Keratinocyte (primary cell): ENCODE measurements around the gene BEGAIN. TPM values are rescaled to one million over a fixed set of nuclear protein-coding genes. Genes with fewer than 3 reads are reported as not detected.
A peak's percentile ranks its signal among the peaks of the same experiment; 100 is the strongest.

Experiments
- DNase-seq: peaks from one replicate; pipeline ENCODE4 v3.0.0-alpha.2; 2011; ENCODE audit warnings: low read depth, missing footprints, low spot score
- FAIRE-seq: peaks from 2 replicates; lab custom pipeline; 2011; peaks lifted over from hg19 to GRCh38; lab: Jason Lieb, UNC
- H2AFZ ChIP-seq: 2 replicates; pipeline ENCODE4 v1.6.0; 2012; ENCODE audit warnings: low read length, control low read depth, inconsistent platforms; ENCODE audit not compliant: control insufficient read depth
- H3K27ac ChIP-seq: 2 replicates; pipeline ENCODE4 v1.5.1; 2011; ENCODE audit warnings: low read length; ENCODE audit not compliant: control insufficient read depth, insufficient read depth
- H3K27me3 ChIP-seq: 3 replicates; pipeline ENCODE4 v1.6.0; 2011; ENCODE audit warnings: low read length; ENCODE audit not compliant: control insufficient read depth, insufficient read depth; ENCODE audit errors: extremely low read depth
- H3K36me3 ChIP-seq, 2 experiments: 2 replicates in 1 of 2; 3 replicates in 1 of 2; pipeline ENCODE4 v1.5.1; 2011; ENCODE audit warnings: low read length in 2 of 2, mild to moderate bottlenecking in 1 of 2; ENCODE audit not compliant: control insufficient read depth in 2 of 2, insufficient read depth in 2 of 2; ENCODE audit errors: extremely low read depth in 1 of 2
- H3K4me1 ChIP-seq: 3 replicates; pipeline ENCODE4 v1.5.1; 2011; ENCODE audit warnings: low read length; ENCODE audit not compliant: control insufficient read depth, insufficient read depth; ENCODE audit errors: extremely low read depth
- H3K4me2 ChIP-seq: 3 replicates; pipeline ENCODE4 v1.6.0; 2011; ENCODE audit warnings: low read depth, low read length; ENCODE audit not compliant: control insufficient read depth, insufficient read depth; ENCODE audit errors: extremely low read depth
- H3K4me3 ChIP-seq, 3 experiments: fragments of 200-600 bp in 1 of 3; sonication (generic) in 1 of 3; 2 replicates in 2 of 3; 3 replicates in 1 of 3; pipeline ENCODE4 v1.5.1; 2011 to 2016; ENCODE audit warnings: low read length in 3 of 3, mild to moderate bottlenecking in 3 of 3, control low read depth in 2 of 3, inconsistent platforms in 1 of 3, low read depth in 1 of 3, mixed read lengths in 1 of 3, mixed run types in 1 of 3, moderate library complexity in 1 of 3; ENCODE audit not compliant: control insufficient read depth in 2 of 3, insufficient read depth in 2 of 3; ENCODE audit errors: extremely low read depth in 1 of 3
- H3K79me2 ChIP-seq: 2 replicates; pipeline ENCODE4 v1.6.0; 2012; ENCODE audit warnings: low read length; ENCODE audit not compliant: control insufficient read depth, insufficient read depth
- H3K9ac ChIP-seq: 3 replicates; pipeline ENCODE4 v1.6.0; 2011; ENCODE audit warnings: low read length; ENCODE audit not compliant: control insufficient read depth, insufficient read depth; ENCODE audit errors: extremely low read depth
- H3K9me1 ChIP-seq: 3 replicates; pipeline ENCODE4 v1.6.0; 2011; ENCODE audit warnings: low read length; ENCODE audit not compliant: control insufficient read depth, insufficient read depth; ENCODE audit errors: extremely low read depth
- H3K9me3 ChIP-seq: 2 replicates; pipeline ENCODE4 v1.5.1; 2012; ENCODE audit warnings: low read depth, low read length; ENCODE audit not compliant: control insufficient read depth
- H4K20me1 ChIP-seq: 3 replicates; pipeline ENCODE4 v1.6.0; 2011; ENCODE audit warnings: low read length; ENCODE audit not compliant: control insufficient read depth, insufficient read depth; ENCODE audit errors: extremely low read depth
- CTCF ChIP-seq, 3 experiments: IDR thresholded peaks in 1 of 3; conservative IDR thresholded peaks in 1 of 3; optimal IDR thresholded peaks in 1 of 3; 2 replicates in 2 of 3; 3 replicates in 1 of 3; pipeline versions ENCODE3 to v1.5.1; 2011; ENCODE audit warnings: low read length in 3 of 3, mild to moderate bottlenecking in 3 of 3, moderate library complexity in 2 of 3, control low read depth in 1 of 3, inconsistent platforms in 1 of 3; ENCODE audit not compliant: insufficient read depth in 2 of 3; ENCODE audit errors: extremely low read depth in 1 of 3
- EZH2 ChIP-seq: IDR thresholded peaks from one replicate; pipeline ENCODE4 v1.6.1; 2012; ENCODE audit warnings: inconsistent platforms, mild to moderate bottlenecking, low read length, moderate library complexity
- dilution Hi-C: fragments of 300-500 bp; cut with MboI; formaldehyde crosslinking; loops from one replicate; pipeline ENCODE4 v1.7.0; 2020; ENCODE audit warnings: low sequenced_read_pairs; ENCODE audit not compliant: extremely low pct_ligation_motif_present
- polyA plus RNA-seq, 5 experiments: library from polyadenylated mRNA; depleted of rRNA in 3 of 5; stranded (reverse) in 3 of 5; stranded (forward) in 1 of 5; unstranded in 1 of 5; fragments of >200 nt; gene quantifications; 1 replicate in 1 of 5; 2 replicates in 3 of 5; 3 replicates in 1 of 5; pipeline versions ENCODE4 v1.2.1 to v1.2.3, GENCODE V29; 2011 to 2012; ENCODE audit warnings: missing spikeins in 2 of 5, low read depth in 1 of 5, low replicate concordance in 1 of 5

Gene BEGAIN
- polyA plus RNA-seq, 1 donor (not counting 4 experiments of a cell fraction or from before 2014, with no cell fraction given): 0.25 TPM

GRCh38 chr14:100588671-100589070 is 1.5 kb upstream of the BEGAIN start:
- Histone ChIP-seq H3K4me1 (no peaks in the 10 kb centered on the region), H3K79me2 (no peaks in the 10 kb centered on the region), H3K27ac (no peak overlapping the region), H2AFZ (no peak overlapping the region), H3K9me1 (no peaks in the 10 kb centered on the region), H3K4me3 (no peak overlapping the region), H3K36me3 (no peaks in the 10 kb centered on the region), H4K20me1 (no peaks in the 10 kb centered on the region), H3K4me2 (no peak overlapping the region), H3K27me3 (peaks cover 29% of the 10 kb centered on the region), H3K9ac (no peak overlapping the region), H3K9me3 (no peaks in the 10 kb centered on the region)
- TF ChIP-seq EZH2: no peak
- no peak for TF ChIP-seq CTCF (optimal IDR thresholded peaks at IDR 0.05 in 1 of 3, IDR thresholded peaks at IDR 0.05 in 1 of 3, conservative IDR thresholded peaks at IDR 0.05 in 1 of 3; ENCODE audit: extremely low read depth in 1 of 3, insufficient read depth in 2 of 3, low read length in 3 of 3)
- dilution Hi-C loops: no loop called here
- FAIRE-seq (no peak), DNase-seq (no peak)

GRCh38 chr14:100587763-100588411 is 670 bp upstream of the BEGAIN start:
- Histone ChIP-seq H3K9me1 (no peaks in the 10 kb centered on the region), H3K27ac (no peak overlapping the region), H3K9ac (no peak overlapping the region), H3K9me3 (no peaks in the 10 kb centered on the region), H3K36me3 (no peaks in the 10 kb centered on the region), H2AFZ (no peak overlapping the region), H4K20me1 (no peaks in the 10 kb centered on the region), H3K4me1 (no peaks in the 10 kb centered on the region), H3K27me3 (peaks cover 27% of the 10 kb centered on the region), H3K4me3 (no peak overlapping the region), H3K4me2 (no peak overlapping the region), H3K79me2 (no peaks in the 10 kb centered on the region)
- FAIRE-seq: no peak
- no peak for DNase-seq
- TF ChIP-seq CTCF (optimal IDR thresholded peaks at IDR 0.05 in 1 of 3, IDR thresholded peaks at IDR 0.05 in 1 of 3, conservative IDR thresholded peaks at IDR 0.05 in 1 of 3; ENCODE audit: extremely low read depth in 1 of 3, insufficient read depth in 2 of 3, low read length in 3 of 3) (no peak), EZH2 (peak; percentile 45)
- dilution Hi-C loops: no loop called here
